ENCODE data around the gene AOC2.
"Not testable (repeated sequence)": the region's sequence is repeated elsewhere in the genome, so short reads cannot be mapped to it uniquely, and the experiment has no call there.

AOC2 gene

DNA sequence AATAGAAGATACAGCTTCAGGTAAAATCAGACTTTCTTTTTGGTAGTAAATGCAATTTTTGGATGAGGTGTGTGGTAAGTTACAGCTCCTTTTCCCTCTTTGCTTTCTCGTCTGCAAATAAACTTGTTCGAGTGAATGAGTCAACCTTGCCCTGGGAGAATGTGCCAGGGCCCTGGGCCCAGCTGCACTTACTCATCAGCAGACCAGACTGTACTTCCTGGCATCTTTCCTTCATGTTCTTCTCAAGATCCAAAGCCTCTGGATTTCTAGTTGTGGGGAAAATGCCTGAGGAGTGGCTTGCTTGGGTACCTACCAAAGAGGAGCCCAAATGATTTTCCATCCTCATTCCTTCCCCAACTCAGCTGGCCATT lies 50.8 kb downstream of the AOC2 start:
- H3K9ac ChIP-seq (ENCODE audit: low read depth, low read length) = no peak overlapping the region
- peaks cover 12% of the 10 kb centered on the region for H3K4me1 ChIP-seq (ENCODE audit: insufficient read depth, low read length)

GRCh38 chr17:42898147-42898811 lies 53.9 kb downstream of the AOC2 start:
- Histone ChIP-seq H3K4me1 (ENCODE audit: insufficient read depth, low read length) (peaks cover 8% of the 10 kb centered on the region), H3K9ac (ENCODE audit: low read depth, low read length) (no peak overlapping the region), H3K9me3 (ENCODE audit: control insufficient read depth, insufficient read depth, low read length) (no peaks in the 10 kb centered on the region), H3K36me3 (ENCODE audit: insufficient read depth, low read length) (no peaks in the 10 kb centered on the region)

More for the DNA sequence above, 50.8 kb downstream of the AOC2 start:
- Histone ChIP-seq H3K36me3 (ENCODE audit: insufficient read depth, low read length) (no peaks in the 10 kb centered on the region), H3K9me3 (ENCODE audit: control insufficient read depth, insufficient read depth, low read length) (no peaks in the 10 kb centered on the region)

GRCh38 chr17:42899981-42900380 lies 55.6 kb downstream of the AOC2 start:
- H3K36me3 ChIP-seq (ENCODE audit: insufficient read depth, low read length); H3K4me1 ChIP-seq (ENCODE audit: insufficient read depth, low read length); H3K9ac ChIP-seq (ENCODE audit: low read depth, low read length); H3K9me3 ChIP-seq (ENCODE audit: control insufficient read depth, insufficient read depth, low read length): not testable (repeated sequence)
